Measurements from ENCODE around the gene PYCR2. TPM values are rescaled to one million over a fixed set of nuclear protein-coding genes. Genes with fewer than 3 reads are reported as not detected.

PYCR2 gene
- total RNA-seq, 1 donor: 36.7 TPM

GRCh38 chr1:225909477-225909876, 14.6 kb downstream of the PYCR2 start:
- no peak for DNase-seq (ENCODE audit: low read depth)
- no peak for TF ChIP-seq CTCF (IDR thresholded peaks at IDR 0.05; ENCODE audit: insufficient read depth, low read depth, low read length)
- no peak overlapping the region for H3K4me3 ChIP-seq (ENCODE audit: low read depth, low read length)

- no peak overlapping the region for H3K4me3 ChIP-seq (ENCODE audit: low read depth, low read length)
- TF ChIP-seq CTCF (IDR thresholded peaks at IDR 0.05; ENCODE audit: insufficient read depth, low read depth, low read length): no peak
- no peak for DNase-seq (ENCODE audit: low read depth)
These were observed 15.3 kb downstream of the PYCR2 start for GRCh38 chr1:225908773-225909172.

- TF ChIP-seq CTCF (IDR thresholded peaks at IDR 0.05; ENCODE audit: insufficient read depth, low read depth, low read length): no peak
- no peak overlapping the region for H3K4me3 ChIP-seq (ENCODE audit: low read depth, low read length)
- no peak for DNase-seq (ENCODE audit: low read depth)
These were observed 15.9 kb downstream of the PYCR2 start for GRCh38 chr1:225908013-225908640.

GRCh38 chr1:225907341-225907740, 16.7 kb downstream of the PYCR2 start:
- TF ChIP-seq CTCF (IDR thresholded peaks at IDR 0.05; ENCODE audit: insufficient read depth, low read depth, low read length): no peak
- no peak overlapping the region for H3K4me3 ChIP-seq (ENCODE audit: low read depth, low read length)
- DNase-seq (ENCODE audit: low read depth): no peak

GRCh38 chr1:225906467-225906866, 17.6 kb downstream of the PYCR2 start:
- TF ChIP-seq CTCF (IDR thresholded peaks at IDR 0.05; ENCODE audit: insufficient read depth, low read depth, low read length): no peak
- no peak overlapping the region for H3K4me3 ChIP-seq (ENCODE audit: low read depth, low read length)
- no peak for DNase-seq (ENCODE audit: low read depth)

GRCh38 chr1:225903623-225904022, 20.4 kb downstream of the PYCR2 start:
- H3K4me3 ChIP-seq (ENCODE audit: low read depth, low read length): no peak overlapping the region
- no peak for DNase-seq (ENCODE audit: low read depth)
- TF ChIP-seq CTCF (IDR thresholded peaks at IDR 0.05; ENCODE audit: insufficient read depth, low read depth, low read length): no peak

Data from fibroblast of villous mesenchyme (primary cell).